Hypothalamus (tissue), 51 donors: ENCODE measurements around the gene FIGLA.
"Not testable (repeated sequence)": the region's sequence is repeated elsewhere in the genome, so short reads cannot be mapped to it uniquely, and the experiment has no call there.

Experiments used
- DNase-seq, 51 donors: peaks; one replicate each; lab custom pipeline; 2025; lab: John Stamatoyannopoulos, UW

FIGLA gene

DNA sequence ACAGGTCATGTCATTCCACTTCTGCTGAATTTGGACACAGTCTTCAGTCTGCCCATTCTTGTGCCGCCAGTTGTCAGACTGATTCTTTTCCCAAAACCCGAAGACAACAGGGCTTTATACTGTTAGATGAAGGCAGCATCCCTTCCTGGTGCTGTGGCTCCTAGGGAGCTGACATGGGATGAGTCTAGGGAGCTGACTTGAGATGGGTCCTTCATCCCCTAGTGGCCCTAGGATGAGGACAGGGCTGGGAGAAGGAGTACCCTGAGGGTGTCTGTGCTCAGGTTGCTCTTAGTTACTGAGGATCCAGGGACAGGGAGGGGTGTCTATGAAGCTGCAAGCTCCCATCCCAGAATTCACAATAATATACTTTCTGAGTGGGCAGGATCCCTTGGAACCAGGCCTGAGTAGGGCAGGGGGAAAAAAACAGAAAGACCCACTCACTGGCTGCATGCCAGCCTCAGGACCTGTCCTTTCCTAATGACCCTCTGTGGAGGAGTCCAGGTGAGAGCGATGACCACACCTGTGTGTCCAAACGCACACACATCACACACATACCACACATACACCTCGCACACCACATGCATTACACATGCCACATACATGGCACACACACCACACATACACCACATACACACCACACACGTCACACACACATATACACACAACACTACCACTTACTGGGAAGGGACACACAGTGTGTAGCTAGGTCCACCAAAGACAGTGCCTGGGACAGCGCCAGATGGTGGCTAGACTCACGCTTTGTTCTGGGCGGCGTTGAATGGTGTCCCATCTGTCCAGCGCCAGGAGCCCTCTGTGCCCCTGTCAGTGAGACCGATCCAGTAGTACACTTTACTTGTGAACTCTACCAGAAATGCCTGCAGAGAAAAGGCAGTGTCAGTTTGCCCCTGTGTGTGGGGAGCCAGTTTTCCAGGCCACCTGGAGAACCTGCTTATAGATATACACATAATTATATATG lies 18.8 kb upstream of the FIGLA start:
- DNase-seq: no peak

DNA sequence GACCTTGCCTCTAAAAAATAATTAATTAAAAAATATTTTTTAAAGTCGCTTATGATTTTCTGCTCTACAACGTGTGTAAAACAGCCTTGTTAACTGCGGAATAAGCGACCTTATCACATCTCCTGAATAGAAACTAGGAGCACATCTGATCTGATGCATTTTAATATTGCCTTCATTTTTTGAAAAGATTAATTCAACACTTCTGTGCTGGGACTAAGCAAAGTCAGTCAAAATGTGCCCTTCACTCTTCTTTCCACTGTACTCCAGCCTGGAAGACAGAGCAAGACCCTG lies 17.3 kb upstream of the FIGLA start:
- DNase-seq: no peak

DNA sequence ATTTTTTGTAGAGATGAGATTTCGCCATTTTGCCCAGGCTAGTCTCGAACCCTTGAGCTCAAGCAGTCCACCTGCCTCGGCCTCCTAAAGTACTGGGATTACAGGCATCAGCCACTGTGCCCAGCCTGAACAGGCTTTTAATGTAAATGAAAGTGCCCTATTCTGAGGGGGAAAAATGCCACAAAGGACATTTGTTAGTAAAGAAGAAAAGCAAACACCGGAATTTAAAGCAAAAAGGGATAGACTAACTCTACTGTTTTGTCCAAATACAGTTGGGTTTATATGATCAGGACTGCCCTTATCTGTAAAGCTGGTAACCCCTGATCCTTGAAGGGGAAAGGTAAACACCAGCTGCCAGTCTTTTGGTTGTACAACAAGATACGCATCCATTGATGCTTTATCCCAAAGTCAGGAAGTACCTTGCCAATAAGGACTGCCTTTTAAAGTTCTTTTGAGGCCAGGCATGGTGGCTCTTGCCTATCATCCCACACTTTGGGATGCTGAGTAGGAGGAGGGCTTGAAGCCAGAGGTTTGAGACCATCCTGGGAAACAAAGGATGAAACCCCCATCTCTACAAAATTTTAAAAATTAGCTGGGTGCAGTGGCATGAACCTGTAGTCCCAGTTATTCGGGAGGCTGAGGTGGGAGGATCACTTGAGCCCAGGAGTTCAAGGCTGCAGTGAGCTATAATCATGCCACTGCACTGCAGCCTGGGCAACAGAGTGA lies 16.8 kb upstream of the FIGLA start:
- DNase-seq: no peak

DNA sequence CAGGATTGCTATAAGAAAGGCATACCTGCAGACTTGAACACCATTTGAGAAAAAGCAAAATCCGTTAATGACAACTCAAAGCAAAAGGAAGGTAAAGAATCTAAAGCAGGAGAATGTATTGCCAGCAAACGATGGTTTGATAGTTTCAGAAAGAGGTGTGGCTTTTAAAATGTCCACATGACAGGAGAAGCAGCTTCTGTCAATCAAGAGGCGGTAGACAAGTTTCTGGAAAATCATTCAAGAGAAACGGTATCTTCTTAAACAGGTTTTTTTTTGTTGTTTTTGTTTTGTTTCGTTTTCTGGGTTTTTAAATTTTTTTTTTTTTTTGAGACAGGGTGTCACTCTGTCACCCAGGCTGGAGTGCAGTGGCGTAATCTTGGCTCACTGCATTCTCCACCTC lies 16.2 kb upstream of the FIGLA start:
- DNase-seq: no peak

DNA sequence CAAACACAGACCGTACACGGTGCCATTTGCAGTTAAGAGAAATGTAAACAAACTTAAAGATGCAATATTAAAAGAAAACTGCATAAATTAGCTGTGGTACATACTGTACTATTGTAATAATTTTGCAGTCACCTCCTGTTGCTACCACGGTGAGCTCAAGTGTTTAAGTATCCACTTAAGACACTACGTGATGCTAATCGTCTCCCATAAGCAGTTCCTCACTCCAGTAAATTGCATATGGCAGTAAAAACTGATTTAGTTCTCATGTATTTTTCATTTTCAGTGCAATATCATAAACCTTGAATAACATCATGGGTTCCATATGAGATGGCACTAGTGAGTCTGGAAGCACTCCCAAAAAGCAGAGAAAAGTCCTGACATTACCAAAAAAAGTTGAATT lies 15.6 kb upstream of the FIGLA start:
- DNase-seq: no peak

DNA sequence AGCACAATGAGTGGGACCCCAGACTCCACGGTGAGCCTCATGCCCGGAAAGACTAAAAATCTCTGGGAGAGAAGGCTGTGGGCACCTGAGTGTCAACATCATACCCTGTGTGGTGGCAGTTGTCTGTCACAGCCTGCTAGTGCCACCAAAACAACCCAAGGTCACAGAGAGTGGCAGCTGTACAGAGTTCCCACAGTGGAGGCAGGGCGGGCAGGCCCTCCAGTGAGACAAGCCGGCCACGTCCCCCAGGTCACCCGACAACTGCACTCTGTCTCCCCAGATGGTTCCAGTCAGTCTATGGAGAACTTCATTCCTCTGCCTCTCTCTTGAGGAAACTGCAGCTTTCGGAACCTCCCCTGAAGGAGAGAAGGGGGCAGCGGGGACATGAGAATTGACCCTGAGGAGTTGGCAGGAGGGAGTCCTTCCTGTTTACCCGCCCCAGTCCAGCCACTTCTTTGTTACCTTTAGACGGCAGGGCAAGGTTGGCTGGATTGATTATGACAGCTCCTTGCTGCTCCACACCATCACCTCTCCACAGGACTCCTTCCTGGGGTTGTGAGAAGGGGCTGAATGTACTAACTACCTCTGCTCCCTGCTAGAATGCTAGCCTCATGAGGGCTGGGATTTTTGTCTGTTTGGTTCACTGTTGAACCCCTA lies 11.3 kb upstream of the FIGLA start:
- no peak for DNase-seq

DNA sequence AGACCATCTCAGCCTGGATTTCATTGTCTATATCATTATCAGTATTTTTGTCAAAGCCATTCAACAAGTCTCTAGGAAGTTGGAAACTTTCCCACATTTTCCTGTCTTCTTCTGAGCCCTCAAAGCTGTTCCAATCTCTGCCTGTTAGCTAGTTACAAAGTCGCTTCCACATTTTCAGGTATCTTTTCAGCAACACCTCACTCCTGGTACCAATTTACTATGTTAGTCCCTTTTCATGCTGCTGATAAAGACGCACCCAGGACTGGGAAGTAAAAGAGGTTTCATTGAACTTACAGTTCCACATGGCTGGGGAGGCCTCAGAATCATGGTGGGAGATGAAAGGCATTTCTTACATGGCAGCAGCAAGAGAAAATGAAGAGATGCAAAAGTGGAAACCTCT lies 9.3 kb upstream of the FIGLA start:
- no peak for DNase-seq

DNA sequence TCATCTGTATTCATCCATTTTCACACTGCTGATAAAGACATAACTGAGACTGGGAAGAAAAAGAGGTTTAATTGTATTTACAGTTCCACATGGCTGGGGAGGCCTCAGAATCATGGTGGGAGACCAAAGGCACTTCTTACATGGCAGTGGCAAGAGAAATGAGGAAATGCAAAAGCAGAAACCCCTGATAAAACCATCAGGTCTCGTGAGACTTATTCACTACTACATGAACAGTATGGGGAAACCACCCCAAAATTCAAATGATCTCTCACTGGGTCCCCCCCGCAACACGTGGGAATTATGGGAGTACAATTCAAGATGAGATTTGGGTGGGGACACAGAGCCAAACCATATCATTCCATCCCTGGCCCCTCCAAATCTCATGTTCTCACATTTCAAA lies 7.6 kb upstream of the FIGLA start:
- DNase-seq: not testable (repeated sequence)

DNA sequence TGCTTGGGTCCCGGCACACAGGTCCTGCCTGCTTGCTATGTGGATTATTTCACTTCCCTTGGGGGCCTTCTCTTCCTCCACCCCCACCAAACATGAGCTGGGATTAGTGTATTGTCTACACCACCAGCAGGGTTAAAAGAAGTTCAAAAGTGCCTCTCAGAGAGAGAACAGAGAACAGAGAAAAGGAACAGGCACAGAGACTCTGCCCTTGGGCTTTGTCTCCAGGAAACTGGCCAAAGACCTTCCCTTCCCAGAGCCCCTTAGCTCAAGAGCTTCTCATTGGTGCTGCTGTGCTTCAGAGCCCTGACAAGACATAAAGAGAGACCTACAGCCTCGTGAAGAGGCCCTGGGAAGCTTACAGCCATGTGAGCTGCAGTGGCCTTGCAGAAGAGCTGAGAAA lies 7.1 kb upstream of the FIGLA start:
- no peak for DNase-seq

DNA sequence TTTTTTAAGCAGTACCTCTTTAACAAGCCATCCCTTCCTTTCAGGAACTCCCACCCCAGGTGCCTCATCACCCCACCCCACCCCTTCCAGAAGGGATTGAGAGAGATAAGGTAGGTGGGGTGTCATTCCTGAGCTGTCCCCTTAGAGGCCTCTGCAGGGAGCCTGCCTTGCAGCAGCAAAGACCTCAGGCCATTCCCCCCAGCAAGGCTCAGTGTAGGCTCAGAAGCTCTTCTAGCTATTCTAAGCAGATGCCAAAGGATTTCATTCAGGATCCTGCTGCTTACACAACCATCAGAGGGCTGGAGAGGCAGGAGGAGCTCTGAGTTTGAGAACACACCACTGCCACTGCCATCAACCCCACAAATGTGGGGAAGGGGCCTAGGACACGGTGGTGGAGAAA lies 5.8 kb upstream of the FIGLA start:
- no peak for DNase-seq

DNA sequence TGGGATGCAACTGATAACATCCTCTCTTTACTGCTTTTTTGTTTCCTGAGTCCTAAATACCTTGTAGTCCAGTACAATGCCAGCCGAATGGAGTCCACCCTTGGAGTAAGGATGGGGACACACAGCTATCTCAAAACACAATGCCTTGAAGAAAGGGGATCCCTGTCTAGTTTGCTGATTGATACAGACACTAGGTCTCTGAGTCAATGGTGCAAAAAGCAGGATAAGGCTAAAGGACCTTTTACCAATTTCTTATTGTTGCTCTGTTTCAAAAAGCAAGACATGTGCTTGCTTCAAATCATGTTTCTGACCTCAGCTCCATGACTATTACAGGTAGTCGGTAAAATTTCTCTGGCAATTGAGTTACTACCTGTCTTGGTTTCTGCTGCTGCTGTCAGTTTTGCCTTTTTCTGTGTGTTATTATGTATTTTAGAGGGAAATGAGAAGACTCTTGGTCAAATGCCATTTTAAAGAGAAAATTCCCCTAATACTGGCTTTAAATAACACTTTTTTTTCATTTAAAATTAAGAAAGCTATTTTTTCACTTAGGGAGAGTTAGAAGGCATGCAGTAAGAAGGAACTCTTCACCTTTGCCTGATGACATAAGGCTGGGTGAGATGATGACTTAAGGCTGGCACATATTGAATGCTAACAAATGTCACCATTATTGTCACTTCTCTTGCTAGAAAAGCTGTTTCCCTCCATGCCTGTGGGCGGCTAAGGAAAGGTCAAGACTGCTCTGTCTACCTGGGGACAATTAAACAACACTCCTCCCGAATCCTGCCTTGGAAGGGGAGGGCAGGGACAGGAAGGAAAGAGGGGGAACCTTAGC lies 4.9 kb upstream of the FIGLA start:
- DNase-seq: no peak

DNA sequence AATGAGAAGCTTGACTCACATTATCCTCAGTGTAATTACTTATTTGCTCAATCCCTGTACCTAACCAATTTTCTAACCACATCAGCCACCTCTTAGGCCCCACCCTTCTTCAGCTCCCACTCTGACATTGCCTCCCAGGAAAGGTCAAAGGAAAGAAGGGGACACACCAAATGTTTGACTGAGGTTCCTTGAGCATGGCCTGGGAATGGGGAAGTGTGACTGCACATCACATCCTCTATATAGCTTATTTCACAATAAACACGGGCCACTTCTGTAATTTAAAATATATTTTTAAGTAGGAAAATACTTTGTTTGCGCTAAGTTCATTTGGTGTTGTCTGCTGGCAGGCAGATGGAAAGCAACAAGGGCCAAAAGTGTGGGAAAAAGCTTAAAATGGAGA lies 3.0 kb upstream of the FIGLA start:
- DNase-seq: no peak

DNA sequence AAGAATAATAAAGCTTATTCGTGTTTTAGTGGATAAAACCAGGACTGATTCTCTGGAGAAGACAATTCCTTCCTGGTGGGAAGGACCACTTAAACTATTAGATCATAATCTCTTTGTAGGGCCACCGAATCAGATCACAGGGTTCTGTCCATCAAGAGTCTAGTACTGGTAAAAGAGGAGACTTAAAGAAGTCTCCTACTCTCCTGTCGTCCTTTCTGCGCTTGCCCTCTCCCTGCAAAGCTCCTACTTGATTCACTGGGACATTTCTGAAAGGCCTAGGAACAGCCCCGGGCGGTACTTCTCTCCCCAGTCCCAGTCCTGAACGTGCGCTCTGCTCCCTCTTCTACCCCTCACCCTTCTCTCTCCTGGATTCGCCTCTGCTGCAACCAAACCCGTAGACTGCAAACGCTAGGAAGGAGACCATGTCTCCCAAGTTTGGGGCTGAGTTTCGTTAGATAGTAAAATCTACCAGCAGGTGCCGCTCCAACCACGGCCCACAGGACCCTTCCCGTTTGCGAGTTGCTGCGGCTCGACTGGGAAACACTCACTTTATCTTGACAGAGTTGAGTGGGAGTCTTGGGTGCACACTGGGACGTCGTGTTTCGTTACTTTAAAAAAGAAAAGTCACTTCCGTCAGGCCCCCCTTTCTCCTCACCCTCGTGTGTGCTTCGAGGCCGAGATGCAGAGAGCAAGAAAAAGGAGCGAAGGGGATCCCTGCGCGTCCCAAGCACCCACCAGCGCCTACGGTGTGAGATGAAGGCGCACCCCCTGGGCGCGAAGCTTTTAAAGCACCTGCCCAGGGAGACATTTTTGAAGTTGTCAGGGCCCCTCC lies 923 bp downstream of the FIGLA start:
- peak in 41 of 51 donors; percentile 4 to 77 (median 40) for DNase-seq

DNA sequence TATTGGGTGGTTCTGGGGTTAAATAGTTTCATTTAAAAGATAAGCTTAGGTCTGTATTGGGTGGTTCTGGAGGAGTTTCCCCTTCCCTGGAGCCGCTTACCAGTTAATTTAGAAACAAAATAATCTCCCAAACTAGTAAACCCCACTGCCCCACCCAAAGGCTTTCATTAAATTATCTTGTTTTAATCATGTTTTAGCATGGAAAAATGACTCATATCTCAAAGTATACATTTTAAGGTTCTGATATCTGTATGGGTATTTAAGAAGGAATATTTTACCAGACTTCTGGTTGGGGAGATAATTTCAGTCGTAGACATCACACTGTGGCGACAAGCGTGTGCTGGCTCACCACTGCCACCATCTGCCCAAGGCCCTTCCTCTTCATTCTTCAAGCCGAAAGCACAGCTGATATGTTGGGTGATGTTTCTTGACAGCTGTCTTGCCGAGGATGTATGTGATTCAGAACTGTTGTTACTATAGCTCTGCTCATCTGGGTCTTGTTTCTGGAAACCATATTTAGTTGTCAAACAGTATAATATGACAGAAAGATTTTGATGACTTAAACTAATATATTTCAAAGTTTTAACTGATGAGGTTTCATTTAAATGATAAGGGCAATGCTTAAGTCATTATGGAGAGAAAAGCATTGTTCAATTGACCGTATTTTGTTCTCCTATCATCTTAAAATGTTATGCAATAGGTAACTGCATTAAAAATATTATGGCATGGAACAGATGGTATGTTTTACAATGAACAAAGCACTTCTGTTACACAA lies 5.1 kb downstream of the FIGLA start:
- peak in 26 of 51 donors; percentile 5 to 60 (median 27) for DNase-seq

DNA sequence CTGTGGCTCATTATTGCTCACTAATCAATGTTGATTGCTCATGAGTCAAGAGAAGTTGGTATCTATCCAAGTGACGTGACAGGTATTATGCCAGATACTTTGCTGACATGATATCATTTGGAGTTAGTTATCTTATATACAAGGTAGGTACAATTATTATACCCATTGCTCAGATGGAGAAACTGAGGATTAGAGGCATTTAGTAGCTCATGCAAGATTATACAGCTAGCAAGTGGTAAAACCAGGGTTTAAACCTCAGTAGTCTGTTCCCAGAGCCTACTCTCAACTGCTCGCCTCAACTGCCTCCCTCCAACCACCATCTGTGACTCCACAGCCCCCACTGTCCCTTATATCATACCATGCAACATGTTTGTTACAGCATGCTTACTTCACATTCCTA lies 6.1 kb downstream of the FIGLA start:
- no peak for DNase-seq

DNA sequence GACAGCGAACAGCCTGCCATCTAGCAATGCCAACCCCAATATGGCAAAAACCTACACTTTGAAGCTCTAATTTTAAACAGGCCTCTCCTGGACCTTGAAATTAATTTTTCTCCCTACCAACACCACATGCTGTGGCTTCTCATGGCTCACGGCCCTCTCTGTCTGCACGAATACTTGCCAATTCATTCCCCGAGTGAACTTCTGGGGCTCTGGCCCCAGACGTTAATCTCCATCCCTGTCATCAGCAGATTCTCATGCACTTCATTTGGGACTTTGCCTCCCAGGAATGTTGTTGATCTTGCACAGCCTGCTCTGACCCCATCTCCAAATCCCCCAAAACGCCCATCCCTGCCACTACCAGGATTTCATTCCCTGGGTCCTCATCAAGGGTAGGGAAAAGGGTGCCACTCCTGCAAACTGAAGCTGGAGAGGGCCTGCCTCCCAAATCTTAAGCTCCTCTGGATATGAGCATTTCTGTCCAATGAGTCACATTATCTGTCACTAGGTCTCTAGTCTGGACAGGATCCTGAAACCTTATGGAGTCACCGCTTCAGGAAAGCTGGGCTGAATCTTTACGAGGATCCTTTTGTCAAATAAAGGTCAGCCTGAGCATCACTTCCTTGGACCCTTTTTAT lies 10.4 kb downstream of the FIGLA start:
- DNase-seq: no peak

DNA sequence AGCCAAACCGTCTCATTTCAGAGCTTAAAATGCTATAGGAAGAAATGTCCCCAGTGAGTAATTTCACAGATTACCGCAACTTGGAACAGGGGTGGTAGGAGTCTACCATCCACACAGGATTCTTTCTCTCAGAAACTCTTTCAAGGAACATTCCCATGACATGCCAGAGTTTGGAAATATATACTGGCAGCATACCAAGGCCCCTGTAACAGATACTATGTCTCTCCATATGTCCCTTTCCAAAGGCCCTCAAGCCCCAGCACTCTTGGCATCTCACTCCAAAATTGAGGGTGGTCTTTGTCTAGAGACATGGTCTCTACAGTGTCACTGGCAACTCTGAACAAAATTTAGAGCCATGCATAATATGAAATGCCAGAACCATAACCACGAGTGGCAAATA lies 11.0 kb downstream of the FIGLA start:
- DNase-seq: no peak

DNA sequence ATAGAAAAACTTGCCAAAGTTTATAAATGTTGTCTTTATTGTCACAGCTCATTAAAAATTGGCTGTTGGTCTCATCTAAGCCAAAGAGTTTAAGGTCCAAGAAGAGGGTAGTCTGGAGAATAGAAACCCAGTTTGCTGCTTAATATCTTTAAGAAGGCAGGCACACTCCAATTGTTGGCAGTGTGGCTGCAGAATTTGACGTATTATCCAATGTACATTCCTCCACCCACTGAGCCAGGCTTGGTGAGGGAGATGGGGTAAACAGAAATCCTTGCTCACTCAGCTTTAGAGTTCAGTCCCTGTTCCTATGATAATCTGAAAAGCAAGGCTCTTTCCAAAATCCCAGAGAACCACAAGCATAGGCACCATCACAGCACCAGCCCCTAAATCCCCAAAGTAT lies 11.8 kb downstream of the FIGLA start:
- no peak for DNase-seq

DNA sequence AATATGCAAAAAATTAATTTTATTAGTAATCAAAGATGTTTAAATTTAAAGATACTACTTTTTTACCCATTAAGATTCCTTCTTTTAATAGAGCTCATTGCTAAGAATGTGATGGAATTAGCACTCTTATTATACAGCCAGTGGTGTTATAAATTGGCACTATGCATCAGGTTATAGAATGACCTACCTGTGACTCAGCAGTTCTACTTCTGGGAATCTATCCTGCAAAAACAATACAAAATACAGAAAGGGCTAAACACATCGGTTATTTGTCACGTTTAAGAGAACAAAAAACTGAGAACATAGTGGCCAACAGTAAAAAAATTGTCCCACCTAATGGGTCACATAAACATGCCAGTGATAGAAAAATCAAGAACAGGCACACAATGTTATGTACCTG lies 13.0 kb downstream of the FIGLA start:
- no peak for DNase-seq
